ENCODE measurements around the gene SLC25A27.

GRCh38 chr6:46684771-46685170, 32.0 kb downstream of the SLC25A27 start:
- TF ChIP-seq, protein P1, sequence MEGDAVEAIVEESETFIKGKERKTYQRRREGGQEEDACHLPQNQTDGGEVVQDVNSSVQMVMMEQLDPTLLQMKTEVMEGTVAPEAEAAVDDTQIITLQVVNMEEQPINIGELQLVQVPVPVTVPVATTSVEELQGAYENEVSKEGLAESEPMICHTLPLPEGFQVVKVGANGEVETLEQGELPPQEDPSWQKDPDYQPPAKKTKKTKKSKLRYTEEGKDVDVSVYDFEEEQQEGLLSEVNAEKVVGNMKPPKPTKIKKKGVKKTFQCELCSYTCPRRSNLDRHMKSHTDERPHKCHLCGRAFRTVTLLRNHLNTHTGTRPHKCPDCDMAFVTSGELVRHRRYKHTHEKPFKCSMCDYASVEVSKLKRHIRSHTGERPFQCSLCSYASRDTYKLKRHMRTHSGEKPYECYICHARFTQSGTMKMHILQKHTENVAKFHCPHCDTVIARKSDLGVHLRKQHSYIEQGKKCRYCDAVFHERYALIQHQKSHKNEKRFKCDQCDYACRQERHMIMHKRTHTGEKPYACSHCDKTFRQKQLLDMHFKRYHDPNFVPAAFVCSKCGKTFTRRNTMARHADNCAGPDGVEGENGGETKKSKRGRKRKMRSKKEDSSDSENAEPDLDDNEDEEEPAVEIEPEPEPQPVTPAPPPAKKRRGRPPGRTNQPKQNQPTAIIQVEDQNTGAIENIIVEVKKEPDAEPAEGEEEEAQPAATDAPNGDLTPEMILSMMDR (IDR thresholded peaks at IDR 0.05 in 8 of 11, conservative IDR thresholded peaks at IDR 0.05 in 3 of 11): no peak
- no peak for TF ChIP-seq POLR2AphosphoS5 (IDR thresholded peaks at IDR 0.05)
